B cell (primary cell): ENCODE data around the gene NCEH1. TPM values are rescaled to one million over a fixed set of nuclear protein-coding genes. Genes with fewer than 3 reads are reported as not detected.
A peak's percentile ranks its signal among the peaks of the same experiment; 100 is the strongest.

Source experiments
- ATAC-seq: fragments of 200-7000 bp; cut with Tn5 transposase; one replicate; pipeline ENCODE4 v1.10.0; 2021; ENCODE audit warnings: low read depth, mild to moderate bottlenecking, moderate number of reproducible peaks, moderate library complexity
- CTCF ChIA-PET: fragments of 350-600 bp; sonication (Branson Sonifier 250); formaldehyde crosslinking; loops from one replicate; lab custom pipeline; 2021; ENCODE audit warnings: antibody characterized with exemption, inconsistent platforms; lab: Charles Lee
- POLR2A ChIA-PET: fragments of 350-600 bp; sonication (Branson Sonifier 250); formaldehyde crosslinking; loops from one replicate; lab custom pipeline; 2021; ENCODE audit warnings: antibody characterized with exemption; lab: Charles Lee
- DNase-seq: peaks from one replicate; pipeline ENCODE4 v3.0.0; 2013
- H2AFZ ChIP-seq: 2 replicates; pipeline ENCODE4 v1.6.1; 2012; ENCODE audit warnings: mild to moderate bottlenecking, low read depth, low read length; ENCODE audit not compliant: insufficient read depth, poor library complexity, severe bottlenecking
- H3K27ac ChIP-seq, 2 donors: 1 replicate in 1 of 2; 2 replicates in 1 of 2; pipeline ENCODE4 v1.5.1; 2012 to 2013; ENCODE audit warnings: low read length in 2 of 2, mild to moderate bottlenecking in 2 of 2, moderate library complexity in 1 of 2
- H3K27me3 ChIP-seq, 4 experiments: fragments of 200-600 bp in 1 of 4; sonication (generic) in 1 of 4; replicated peaks in 1 of 4; 1 replicate in 2 of 4; 2 replicates in 2 of 4; pipeline versions ENCODE4 v1.6.1 to v1.7.0; 2013 to 2016; ENCODE audit warnings: low read length in 3 of 4, mild to moderate bottlenecking in 2 of 4, mixed read lengths in 1 of 4, moderate library complexity in 1 of 4; ENCODE audit not compliant: insufficient read depth in 4 of 4, control insufficient read depth in 3 of 4; ENCODE audit errors: control extremely low read depth in 1 of 4
- H3K36me3 ChIP-seq, 2 experiments: replicated peaks in 1 of 2; 1 replicate in 1 of 2; 2 replicates in 1 of 2; pipeline versions ENCODE4 v1.6.1 to v1.7.1; 2013; ENCODE audit warnings: low read length in 1 of 2; ENCODE audit not compliant: insufficient read depth in 2 of 2, control insufficient read depth in 1 of 2; ENCODE audit errors: control extremely low read depth in 1 of 2, extremely low read depth in 1 of 2
- H3K4me1 ChIP-seq, 2 donors: fragments of 200-600 bp in 1 of 2; sonication (generic) in 1 of 2; 1 replicate in 1 of 2; 2 replicates in 1 of 2; pipeline versions ENCODE4 v1.5.1 to v1.6.1; 2013 to 2017; ENCODE audit warnings: low read length in 2 of 2; ENCODE audit not compliant: control insufficient read depth in 2 of 2, insufficient read depth in 2 of 2
- H3K4me2 ChIP-seq: replicated peaks from 2 replicates; pipeline ENCODE3; 2012; ENCODE audit warnings: mild to moderate bottlenecking, low read depth, low read length; ENCODE audit not compliant: poor library complexity, severe bottlenecking
- H3K4me3 ChIP-seq, 5 experiments: fragments of 200-600 bp in 1 of 5; sonication (generic) in 1 of 5; 1 replicate in 3 of 5; 2 replicates in 2 of 5; pipeline versions ENCODE4 v1.5.1 to v1.7.0; 2011 to 2016; ENCODE audit warnings: low read length in 4 of 5, mild to moderate bottlenecking in 4 of 5, low read depth in 2 of 5, control low read depth in 1 of 5, moderate library complexity in 1 of 5; ENCODE audit not compliant: insufficient read depth in 1 of 5; ENCODE audit errors: control extremely low read depth in 1 of 5, extremely low read depth in 1 of 5
- H3K79me2 ChIP-seq: fragments of 200-600 bp; sonication (generic); one replicate; pipeline ENCODE4 v1.6.0; 2016; ENCODE audit warnings: low read length; ENCODE audit not compliant: control insufficient read depth, insufficient read depth
- H3K9ac ChIP-seq: fragments of 200-600 bp; sonication (generic); 2 replicates; pipeline ENCODE4 v1.6.1; 2017; ENCODE audit warnings: mild to moderate bottlenecking, low read length, moderate library complexity
- H3K9me3 ChIP-seq, 3 donors: one replicate each; pipeline versions ENCODE4 v1.6.1 to v1.7.1; 2013; ENCODE audit warnings: low read length in 2 of 3; ENCODE audit not compliant: control insufficient read depth in 2 of 3, insufficient read depth in 1 of 3; ENCODE audit errors: control extremely low read depth in 1 of 3
- H4K20me1 ChIP-seq: 2 replicates; pipeline ENCODE4 v1.6.0; 2012; ENCODE audit warnings: mild to moderate bottlenecking, low read length; ENCODE audit not compliant: insufficient read depth, control insufficient read depth, poor library complexity, severe bottlenecking
- H3K27ac Mint-ChIP-seq: one replicate; pipeline ENCODE4 v1.8.0; 2021; ENCODE audit warnings: mixed read lengths
- H3K27me3 Mint-ChIP-seq: one replicate; pipeline ENCODE4 v1.8.0; 2021; ENCODE audit warnings: mixed read lengths
- H3K4me1 Mint-ChIP-seq: one replicate; pipeline ENCODE4 v1.8.0; 2021; ENCODE audit warnings: mixed read lengths
- H3K4me3 Mint-ChIP-seq: one replicate; pipeline ENCODE4 v1.8.0; 2021; ENCODE audit warnings: mixed read lengths
- H3K9me3 Mint-ChIP-seq: one replicate; pipeline ENCODE4 v1.8.0; 2022; ENCODE audit warnings: mixed read lengths; ENCODE audit not compliant: insufficient read depth
- EZH2 ChIP-seq: IDR thresholded peaks from 2 replicates; pipeline ENCODE4 v1.6.1; 2012; ENCODE audit warnings: borderline replicate concordance, low read depth, mild to moderate bottlenecking, moderate library complexity, low read length; ENCODE audit not compliant: insufficient read depth, poor library complexity, severe bottlenecking
- WGBS: methylation state at CpG from one replicate; pipeline ENCODE4 v1.1.5; 2013; ENCODE audit warnings: missing lambda C conversion rate; ENCODE audit not compliant: insufficient coverage; 5-methylcytosine and 5-hydroxymethylcytosine counted together
- intact Hi-C: fragments of 100-400 bp; cut with micrococcal nuclease; formaldehyde crosslinking; loops from one replicate; pipeline ENCODE4 v1.10.0; 2022
- polyA plus RNA-seq: library from polyadenylated mRNA; depleted of rRNA; stranded (reverse); fragments of >200 nt; gene quantifications from 2 replicates; pipeline ENCODE4 v1.2.3, GENCODE V29; 2012
- total RNA-seq, 2 donors: library from RNA; stranded (reverse); fragments of 120-200 nt in 1 of 2; gene quantifications; 1 replicate in 1 of 2; 2 replicates in 1 of 2; pipeline versions ENCODE4 v1.2.3 to v1.2.4, GENCODE V29; 2013 to 2022
- TF ChIP-seq, protein P1 (sequence below): fragments of 200-600 bp; IDR thresholded peaks from one replicate; pipeline ENCODE4 v1.8.0; 2022; ENCODE audit warnings: antibody characterized with exemption, mild to moderate bottlenecking

Gene NCEH1
- total and polyA plus RNA-seq, 2 donors (not counting 1 experiment from before 2014, with no cell fraction given) = 3.4 to 8.6 TPM

- Mint-ChIP-seq H3K27ac (peak overlapping the region; percentile 80), H3K27me3 (no peaks in the 10 kb centered on the region), H3K9me3 (no peaks in the 10 kb centered on the region), H3K4me1 (peaks cover 10% of the 10 kb centered on the region), H3K4me3 (peak overlapping the region; percentile 93)
- peaks cover 0 to 3% (median 0%) of the 10 kb centered on the region in 3 donors for H3K9me3 ChIP-seq
- H3K4me1 ChIP-seq = peaks cover 7 to 13% of the 10 kb centered on the region in 2 donors
- POLR2A ChIA-PET = interaction anchor here (1.7 kb wide), 1 partner anchor 39 kb away, joined by 8 read pairs; the partner anchor contains the start of gene NCEH1
- H4K20me1 ChIP-seq = no peaks in the 10 kb centered on the region
- WGBS = 16% methylated on average over 7 of the region's 9 CpGs
- H3K27me3 ChIP-seq = no peaks in the 10 kb centered on the region
- peak overlapping the region; percentile 71 to 86 (median 82) for H3K4me3 ChIP-seq
- CTCF ChIA-PET = interaction anchor here (0.9 to 3.1 kb wide), 9 partner anchors 10 to 228 kb away, joined by 3 to 17 read pairs (median 4); partner anchors contain the start of gene NCEH1
- peak overlapping the region; percentile 99 for H2AFZ ChIP-seq
- DNase-seq (no peak), ATAC-seq (no peak)
- peak overlapping the region; percentile 91 for H3K9ac ChIP-seq
- H3K79me2 ChIP-seq = no peaks in the 10 kb centered on the region
- peak overlapping the region; percentile 78 to 86 for H3K27ac ChIP-seq
- TF ChIP-seq EZH2 = no peak
- TF ChIP-seq, protein P1, sequence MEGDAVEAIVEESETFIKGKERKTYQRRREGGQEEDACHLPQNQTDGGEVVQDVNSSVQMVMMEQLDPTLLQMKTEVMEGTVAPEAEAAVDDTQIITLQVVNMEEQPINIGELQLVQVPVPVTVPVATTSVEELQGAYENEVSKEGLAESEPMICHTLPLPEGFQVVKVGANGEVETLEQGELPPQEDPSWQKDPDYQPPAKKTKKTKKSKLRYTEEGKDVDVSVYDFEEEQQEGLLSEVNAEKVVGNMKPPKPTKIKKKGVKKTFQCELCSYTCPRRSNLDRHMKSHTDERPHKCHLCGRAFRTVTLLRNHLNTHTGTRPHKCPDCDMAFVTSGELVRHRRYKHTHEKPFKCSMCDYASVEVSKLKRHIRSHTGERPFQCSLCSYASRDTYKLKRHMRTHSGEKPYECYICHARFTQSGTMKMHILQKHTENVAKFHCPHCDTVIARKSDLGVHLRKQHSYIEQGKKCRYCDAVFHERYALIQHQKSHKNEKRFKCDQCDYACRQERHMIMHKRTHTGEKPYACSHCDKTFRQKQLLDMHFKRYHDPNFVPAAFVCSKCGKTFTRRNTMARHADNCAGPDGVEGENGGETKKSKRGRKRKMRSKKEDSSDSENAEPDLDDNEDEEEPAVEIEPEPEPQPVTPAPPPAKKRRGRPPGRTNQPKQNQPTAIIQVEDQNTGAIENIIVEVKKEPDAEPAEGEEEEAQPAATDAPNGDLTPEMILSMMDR = no peak
- intact Hi-C loops = loop anchor here (1.0 to 2.0 kb wide), 3 partner anchors 39 to 227 kb away; partner anchors contain the start of genes NCEH1 and TNFSF10
- no peaks in the 10 kb centered on the region for H3K36me3 ChIP-seq
- peak overlapping the region; percentile 92 for H3K4me2 ChIP-seq
Observed at GRCh38 chr3:172750069-172750367, 39.2 kb upstream of the NCEH1 start.

- H3K9me3 ChIP-seq = peaks cover 0 to 3% (median 0%) of the 10 kb centered on the region in 3 donors
- ChIA-PET POLR2A (interaction anchor here (1.7 kb wide), 1 partner anchor 38 kb away, joined by 8 read pairs; the partner anchor contains the start of gene NCEH1), CTCF (interaction anchor here (0.9 to 3.1 kb wide), 10 partner anchors 9 to 227 kb away, joined by 3 to 17 read pairs (median 4); partner anchors contain the start of gene NCEH1)
- H3K4me3 ChIP-seq = peak overlapping the region in 4 of 5 experiments; percentile 71 to 86 (median 82)
- H4K20me1 ChIP-seq = no peaks in the 10 kb centered on the region
- H3K4me1 Mint-ChIP-seq = peaks cover 10% of the 10 kb centered on the region
- H3K27me3 Mint-ChIP-seq = no peaks in the 10 kb centered on the region
- H3K27ac Mint-ChIP-seq = no peak overlapping the region
- peak; percentile 12 for DNase-seq
- H3K27ac ChIP-seq = peak overlapping the region in 1 of 2 donors; percentile 86
- no CpG with 5 or more reads among the region's 8 CpGs for WGBS
- H2AFZ ChIP-seq = peak overlapping the region; percentile 99
- H3K4me2 ChIP-seq = peak overlapping the region; percentile 92
- no peaks in the 10 kb centered on the region for H3K9me3 Mint-ChIP-seq
- intact Hi-C loops = no loop called here
- ATAC-seq = no peak
- peak overlapping the region; percentile 93 for H3K4me3 Mint-ChIP-seq
- peak overlapping the region; percentile 91 for H3K9ac ChIP-seq
- no peaks in the 10 kb centered on the region for H3K79me2 ChIP-seq
- H3K4me1 ChIP-seq = peaks cover 7 to 13% of the 10 kb centered on the region in 2 donors
- TF ChIP-seq EZH2 = no peak
- TF ChIP-seq, protein P1 = no peak
- H3K36me3 ChIP-seq = no peaks in the 10 kb centered on the region
- H3K27me3 ChIP-seq = no peaks in the 10 kb centered on the region
Observed at GRCh38 chr3:172749230-172749965, 38.5 kb upstream of the NCEH1 start.
